GM23248 (cell line): ENCODE data around the gene LAP3. TPM values are rescaled to one million over a fixed set of nuclear protein-coding genes. Genes with fewer than 3 reads are reported as not detected.

ENCODE experiments used
- DNase-seq: peaks from one replicate; pipeline ENCODE4 v3.0.0-alpha.2; 2015
- H2AFZ ChIP-seq: fragments of 200-600 bp; sonication (generic); 2 replicates; pipeline ENCODE4 v1.6.1; 2016; ENCODE audit warnings: antibody characterized with exemption
- H3F3A ChIP-seq: fragments of 200-600 bp; sonication (generic); 2 replicates; pipeline ENCODE4 v1.6.1; 2016; ENCODE audit warnings: mild to moderate bottlenecking, antibody characterized with exemption, mixed run types; ENCODE audit not compliant: insufficient read depth
- H3K27ac ChIP-seq: fragments of 200-600 bp; sonication (generic); 2 replicates; pipeline ENCODE4 v1.5.1; 2016; ENCODE audit warnings: mild to moderate bottlenecking
- H3K27me3 ChIP-seq: fragments of 200-600 bp; sonication (generic); replicated peaks from 2 replicates; pipeline ENCODE4 v1.6.1; 2016; ENCODE audit warnings: mild to moderate bottlenecking; ENCODE audit not compliant: insufficient read depth
- H3K36me3 ChIP-seq: fragments of 200-600 bp; sonication (generic); 2 replicates; pipeline ENCODE4 v1.6.1; 2016; ENCODE audit warnings: low read depth, mild to moderate bottlenecking
- H3K4me1 ChIP-seq: fragments of 200-600 bp; sonication (generic); 2 replicates; pipeline ENCODE4 v1.6.1; 2016; ENCODE audit warnings: mild to moderate bottlenecking; ENCODE audit not compliant: insufficient read depth
- H3K4me2 ChIP-seq: fragments of 200-600 bp; sonication (generic); one replicate; pipeline ENCODE4 v1.6.1; 2016; ENCODE audit warnings: mild to moderate bottlenecking; ENCODE audit not compliant: unreplicated experiment
- H3K4me3 ChIP-seq: fragments of 200-600 bp; sonication (generic); 2 replicates; pipeline ENCODE4 v1.5.1; 2016; ENCODE audit warnings: mild to moderate bottlenecking
- H3K79me2 ChIP-seq: fragments of 200-600 bp; sonication (generic); 2 replicates; pipeline ENCODE4 v1.6.1; 2016; ENCODE audit warnings: mild to moderate bottlenecking; ENCODE audit not compliant: insufficient read depth
- H3K9ac ChIP-seq: fragments of 200-600 bp; sonication (generic); 2 replicates; pipeline ENCODE4 v1.6.1; 2016; ENCODE audit warnings: mild to moderate bottlenecking
- H3K9me2 ChIP-seq: fragments of 200-600 bp; sonication (generic); 2 replicates; pipeline ENCODE4 v1.6.1; 2016; ENCODE audit warnings: mixed run types, mild to moderate bottlenecking, moderate library complexity; ENCODE audit not compliant: insufficient read depth
- H3K9me3 ChIP-seq: fragments of 200-600 bp; sonication (generic); one replicate; pipeline ENCODE4 v1.6.1; 2017; ENCODE audit warnings: low read depth
- H4K20me1 ChIP-seq: fragments of 200-600 bp; sonication (generic); 2 replicates; pipeline ENCODE4 v1.6.0; 2016; ENCODE audit not compliant: insufficient read depth
- EZH2 ChIP-seq: fragments of 200-600 bp; sonication (generic); IDR thresholded peaks from 2 replicates; pipeline ENCODE4 v1.6.1; 2018; ENCODE audit warnings: antibody characterized with exemption, mild to moderate bottlenecking; ENCODE audit not compliant: insufficient read depth, poor library complexity, severe bottlenecking
- EZH2phosphoT487 ChIP-seq: fragments of 200-600 bp; sonication (generic); IDR thresholded peaks from 2 replicates; pipeline ENCODE4 v1.6.1; 2018; ENCODE audit warnings: antibody characterized with exemption, moderate library complexity, mild to moderate bottlenecking, low read depth; ENCODE audit not compliant: insufficient read depth
- WGBS, 2 experiments: methylation state at CpG; one replicate each; pipeline ENCODE4 v1.1.6; 2015 to 2017; ENCODE audit warnings: low lambda C conversion rate in 2 of 2, low coverage in 1 of 2; ENCODE audit errors: missing lambda C conversion rate in 2 of 2; 5-methylcytosine and 5-hydroxymethylcytosine counted together
- in situ Hi-C: fragments of 300-500 bp; cut with MboI; formaldehyde crosslinking; loops from 2 replicates; pipeline ENCODE4 v1.15.0; 2020
- polyA plus RNA-seq: library from polyadenylated mRNA; unstranded; fragments of >200 nt; fragmentation: Nextera tagmentation; extraction: Ambion mirVana; gene quantifications from 2 replicates; pipeline ENCODE4 v1.2.1, GENCODE V29; 2016
- total RNA-seq: library from RNA; depleted of rRNA; stranded (reverse); fragments of >200 nt; shearing (Covaris generic); gene quantifications from 2 replicates; pipeline ENCODE4 v1.2.3, GENCODE V29; 2014

The LAP3 gene
- total and polyA plus RNA-seq, 2 experiments from 2014 or later = 60.7 to 75.4 TPM

GRCh38 chr4:17639136-17639535 lies 62.1 kb downstream of the LAP3 start:
- Histone ChIP-seq H3K4me1 (no peaks in the 10 kb centered on the region), H3K4me3 (no peak overlapping the region), H3K9me2 (no peaks in the 10 kb centered on the region), H2AFZ (no peak overlapping the region), H3K27me3 (no peaks in the 10 kb centered on the region), H3K36me3 (peaks cover 8% of the 10 kb centered on the region; the same call in 1 of the 2 replicates), H3F3A (peaks cover 18% of the 10 kb centered on the region), H3K9ac (no peak overlapping the region), H3K79me2 (no peaks in the 10 kb centered on the region), H4K20me1 (no peaks in the 10 kb centered on the region), H3K4me2 (no peak overlapping the region), H3K27ac (no peak overlapping the region), H3K9me3 (no peaks in the 10 kb centered on the region)
- DNase-seq = no peak
- WGBS, 2 experiments = 90 to 92% methylated on average over 7 of the region's 7 CpGs
- in situ Hi-C loops = loop anchor here (10.0 kb wide), 1 partner anchor 956 kb away; no protein-coding TSS in a partner anchor
- TF ChIP-seq EZH2 (no peak), EZH2phosphoT487 (no peak)

DNA sequence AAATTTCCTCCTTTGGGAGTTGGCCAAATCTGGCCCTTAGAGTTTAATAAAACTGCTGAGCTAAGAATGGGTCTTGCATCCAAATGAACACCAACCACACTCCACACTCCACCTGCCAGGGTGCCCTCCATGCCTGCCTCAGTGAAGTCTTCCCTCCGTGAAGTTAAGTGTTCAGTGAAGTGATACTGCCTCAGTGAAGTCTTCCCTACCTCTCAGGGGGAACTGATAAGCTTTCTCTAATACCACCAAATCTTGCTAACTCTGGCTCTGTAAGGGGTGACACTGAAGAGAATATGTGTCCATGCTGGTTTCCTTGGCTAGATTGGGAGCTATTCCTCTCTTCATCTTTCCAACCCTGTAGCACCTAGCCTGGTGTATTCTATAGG lies 65.4 kb downstream of the LAP3 start:
- WGBS, 2 experiments = 96 to 100% methylated on average over 1 of the region's 1 CpG
- Histone ChIP-seq H3K4me1 (no peaks in the 10 kb centered on the region), H3K36me3 (no peaks in the 10 kb centered on the region), H3K27me3 (no peaks in the 10 kb centered on the region), H3K4me3 (no peak overlapping the region), H4K20me1 (no peaks in the 10 kb centered on the region), H3K9me2 (no peaks in the 10 kb centered on the region), H2AFZ (no peak overlapping the region), H3K4me2 (no peak overlapping the region), H3K9ac (no peak overlapping the region), H3K27ac (no peak overlapping the region), H3F3A (no peaks in the 10 kb centered on the region), H3K79me2 (no peaks in the 10 kb centered on the region), H3K9me3 (no peaks in the 10 kb centered on the region)
- no peak for DNase-seq
- no peak for TF ChIP-seq EZH2phosphoT487
- no peak for TF ChIP-seq EZH2
- in situ Hi-C loops = loop anchor here (10.0 kb wide), 1 partner anchor 142 kb away; the partner anchor contains the start of gene FAM184B

GRCh38 chr4:17646693-17647092 lies 69.7 kb downstream of the LAP3 start:
- no peaks in the 10 kb centered on the region for H3K9me3 ChIP-seq
- H3K27me3 ChIP-seq = no peaks in the 10 kb centered on the region
- no peaks in the 10 kb centered on the region for H3K4me1 ChIP-seq
- no peak overlapping the region for H3K4me3 ChIP-seq
- no peak overlapping the region for H3K4me2 ChIP-seq
- no peaks in the 10 kb centered on the region for H3K9me2 ChIP-seq
- H3F3A ChIP-seq = no peaks in the 10 kb centered on the region
- H3K27ac ChIP-seq = no peak overlapping the region
- H3K79me2 ChIP-seq = no peaks in the 10 kb centered on the region
- H4K20me1 ChIP-seq = no peaks in the 10 kb centered on the region
- no peak for TF ChIP-seq EZH2phosphoT487
- no peak for TF ChIP-seq EZH2
- no peak overlapping the region for H2AFZ ChIP-seq
- WGBS, 2 experiments = 47 to 58% methylated on average over 3 of the region's 3 CpGs
- no peaks in the 10 kb centered on the region for H3K36me3 ChIP-seq
- DNase-seq = no peak
- in situ Hi-C loops = loop anchor here (10.0 kb wide), 1 partner anchor 138 kb away; the partner anchor contains the start of gene FAM184B
- H3K9ac ChIP-seq = no peak overlapping the region

- Histone ChIP-seq H3K4me2 (no peak overlapping the region), H3K9me3 (no peaks in the 10 kb centered on the region), H4K20me1 (no peaks in the 10 kb centered on the region), H3K4me1 (no peaks in the 10 kb centered on the region), H3K9ac (no peak overlapping the region), H3K27ac (no peak overlapping the region), H3K9me2 (no peaks in the 10 kb centered on the region), H2AFZ (no peak overlapping the region), H3K27me3 (no peaks in the 10 kb centered on the region), H3K4me3 (no peak overlapping the region), H3K36me3 (no peaks in the 10 kb centered on the region), H3F3A (no peaks in the 10 kb centered on the region), H3K79me2 (no peaks in the 10 kb centered on the region)
- no peak for DNase-seq
- in situ Hi-C loops = loop anchor here (10.0 kb wide), 1 partner anchor 138 kb away; the partner anchor contains the start of gene FAM184B
- TF ChIP-seq EZH2 (no peak), EZH2phosphoT487 (no peak)
- 67 to 75% methylated on average over 9 of the region's 9 CpGs for WGBS, 2 experiments
Observed at GRCh38 chr4:17647176-17647806, 70.3 kb downstream of the LAP3 start.
